ENCODE data around the gene NUP58.

NUP58 gene

GRCh38 chr13:25319771-25320170, 18.3 kb downstream of the NUP58 start (continued):
- TF ChIP-seq POU6F1 (CRISPR knock-in tag; IDR thresholded peaks at IDR 0.05; ENCODE audit: borderline replicate concordance, low read depth) (no peak), ZNF8 (CRISPR knock-in tag; IDR thresholded peaks at IDR 0.05) (no peak), ESRRG (CRISPR knock-in tag; IDR thresholded peaks at IDR 0.05) (no peak), RARB (CRISPR knock-in tag; IDR thresholded peaks at IDR 0.05) (no peak), ARNTL (CRISPR knock-in tag; IDR thresholded peaks at IDR 0.05; ENCODE audit: borderline replicate concordance, low read depth) (no peak)

GRCh38 chr13:25324100-25324499, 22.7 kb downstream of the NUP58 start:
- ATAC-seq, result no peak
- TF ChIP-seq CREB5 (CRISPR knock-in tag; IDR thresholded peaks at IDR 0.05; ENCODE audit: low read depth), result no peak
- no peak for TF ChIP-seq ZFP30 (CRISPR knock-in tag; IDR thresholded peaks at IDR 0.05)
- no peak for TF ChIP-seq PPARA (CRISPR knock-in tag; IDR thresholded peaks at IDR 0.05; ENCODE audit: borderline replicate concordance)

- TF ChIP-seq ESRRG (CRISPR knock-in tag; IDR thresholded peaks at IDR 0.05) (no peak), ZC3H10 (CRISPR knock-in tag; IDR thresholded peaks at IDR 0.05) (no peak), ZNF8 (CRISPR knock-in tag; IDR thresholded peaks at IDR 0.05) (no peak)
- no peak for ATAC-seq
These were observed 28.3 kb downstream of the NUP58 start for GRCh38 chr13:25329706-25330105.

GRCh38 chr13:25330541-25330940, 29.1 kb downstream of the NUP58 start:
- ATAC-seq, result no peak
- TF ChIP-seq ZNF565 (CRISPR knock-in tag; conservative IDR thresholded peaks at IDR 0.05; ENCODE audit: low read depth) (no peak), ARNTL (CRISPR knock-in tag; IDR thresholded peaks at IDR 0.05; ENCODE audit: borderline replicate concordance, low read depth) (no peak), RARB (CRISPR knock-in tag; IDR thresholded peaks at IDR 0.05) (no peak), ZFP30 (CRISPR knock-in tag; IDR thresholded peaks at IDR 0.05) (no peak), PPARA (CRISPR knock-in tag; IDR thresholded peaks at IDR 0.05; ENCODE audit: borderline replicate concordance) (no peak), ZFP3 (CRISPR knock-in tag; IDR thresholded peaks at IDR 0.05) (no peak), OSR1 (CRISPR knock-in tag; IDR thresholded peaks at IDR 0.05) (no peak)

GRCh38 chr13:25335856-25336255, 34.4 kb downstream of the NUP58 start:
- no peak for ATAC-seq
- TF ChIP-seq ESRRG (CRISPR knock-in tag; IDR thresholded peaks at IDR 0.05) (no peak), ZFP30 (CRISPR knock-in tag; IDR thresholded peaks at IDR 0.05) (no peak), SNAI2 (CRISPR knock-in tag; IDR thresholded peaks at IDR 0.05) (no peak), RARB (CRISPR knock-in tag; IDR thresholded peaks at IDR 0.05) (no peak), TSHZ2 (CRISPR knock-in tag; IDR thresholded peaks at IDR 0.05) (no peak), ZNF70 (CRISPR knock-in tag; IDR thresholded peaks at IDR 0.05) (no peak), ZNF565 (CRISPR knock-in tag; conservative IDR thresholded peaks at IDR 0.05; ENCODE audit: low read depth) (no peak)

- TF ChIP-seq ZNF70 (CRISPR knock-in tag; IDR thresholded peaks at IDR 0.05), result no peak
- no peak for TF ChIP-seq GLIS3 (CRISPR knock-in tag; IDR thresholded peaks at IDR 0.05)
- no peak for TF ChIP-seq RARB (CRISPR knock-in tag; IDR thresholded peaks at IDR 0.05)
- TF ChIP-seq POU6F1 (CRISPR knock-in tag; IDR thresholded peaks at IDR 0.05; ENCODE audit: borderline replicate concordance, low read depth), result no peak
- no peak for TF ChIP-seq CREB5 (CRISPR knock-in tag; IDR thresholded peaks at IDR 0.05; ENCODE audit: low read depth)
- TF ChIP-seq CSRNP3 (CRISPR knock-in tag; IDR thresholded peaks at IDR 0.05), result no peak
- no peak for TF ChIP-seq ESRRG (CRISPR knock-in tag; IDR thresholded peaks at IDR 0.05)
- TF ChIP-seq ZC3H10 (CRISPR knock-in tag; IDR thresholded peaks at IDR 0.05), result no peak
- no peak for TF ChIP-seq ISL1 (CRISPR knock-in tag; IDR thresholded peaks at IDR 0.05)
- peak; percentile 33; the same call in 2 of the 3 replicates for ATAC-seq
These were observed 44.2 kb downstream of the NUP58 start for GRCh38 chr13:25345576-25345975.

Measured in SK-N-SH treated with all-trans-retinoic acid at 6 μM for 48 hours (cell line).